DOHH2 (cell line): ENCODE measurements around the gene SNRPE.

Experiments
- H3F3A ChIP-seq: fragments of 200-600 bp; sonication (generic), shearing (Covaris generic); 2 replicates; pipeline ENCODE4 v1.6.0; 2016; ENCODE audit warnings: antibody characterized with exemption, mild to moderate bottlenecking; ENCODE audit not compliant: control insufficient read depth, insufficient read depth
- H3K27ac ChIP-seq: fragments of 200-600 bp; sonication (generic); 2 replicates; pipeline ENCODE4 v1.5.1; 2014; ENCODE audit warnings: low read depth, mild to moderate bottlenecking, low read length, moderate library complexity
- H3K27me3 ChIP-seq: fragments of 200-600 bp; sonication (generic); 2 replicates; pipeline ENCODE4 v1.6.1; 2014; ENCODE audit warnings: mild to moderate bottlenecking, low read length, mixed read lengths; ENCODE audit not compliant: control insufficient read depth
- H3K36me3 ChIP-seq: fragments of 200-600 bp; sonication (generic); 2 replicates; pipeline ENCODE4 v1.6.1; 2014; ENCODE audit warnings: mild to moderate bottlenecking, low read length, moderate library complexity, mixed read lengths; ENCODE audit not compliant: control insufficient read depth
- H3K4me1 ChIP-seq: fragments of 200-600 bp; sonication (generic); 2 replicates; pipeline ENCODE4 v1.6.1; 2014; ENCODE audit warnings: mild to moderate bottlenecking, low read length, mixed read lengths; ENCODE audit not compliant: control insufficient read depth
- H3K4me2 ChIP-seq: fragments of 200-600 bp; sonication (generic); 2 replicates; pipeline ENCODE4 v1.6.0; 2014; ENCODE audit warnings: mild to moderate bottlenecking, low read length, moderate library complexity
- H3K4me3 ChIP-seq: fragments of 200-600 bp; sonication (generic); 2 replicates; pipeline ENCODE4 v1.5.1; 2014; ENCODE audit warnings: mild to moderate bottlenecking, low read length, mixed read lengths
- H3K79me2 ChIP-seq: fragments of 200-600 bp; sonication (generic); 2 replicates; pipeline ENCODE4 v1.6.1; 2014; ENCODE audit warnings: mild to moderate bottlenecking, low read length, mixed read lengths; ENCODE audit not compliant: control insufficient read depth
- H3K9me2 ChIP-seq: fragments of 200-600 bp; sonication (generic); replicated peaks from 2 replicates; pipeline ENCODE4 v1.6.1; 2014; ENCODE audit warnings: mild to moderate bottlenecking, low read length, mixed read lengths; ENCODE audit not compliant: control insufficient read depth
- H3K9me3 ChIP-seq: fragments of 200-600 bp; sonication (generic); 2 replicates; pipeline ENCODE4 v1.6.1; 2014; ENCODE audit warnings: antibody characterized with exemption, low read length, mixed read lengths; ENCODE audit not compliant: control insufficient read depth, insufficient read depth
- H4K20me1 ChIP-seq: fragments of 200-600 bp; sonication (generic); 2 replicates; pipeline ENCODE4 v1.6.0; 2014; ENCODE audit warnings: low read depth, mild to moderate bottlenecking, antibody characterized with exemption, low read length, moderate library complexity; ENCODE audit not compliant: control insufficient read depth, insufficient read depth
- EZH2phosphoT487 ChIP-seq: fragments of 200-600 bp; sonication (generic); IDR thresholded peaks from 2 replicates; pipeline ENCODE4 v1.6.1; 2017; ENCODE audit warnings: borderline replicate concordance, mild to moderate bottlenecking, antibody characterized with exemption, low read length, moderate library complexity, mixed read lengths
- TF ChIP-seq, protein P1 (sequence below): fragments of 200-600 bp; sonication (generic); IDR thresholded peaks from one replicate; pipeline ENCODE4 v1.5.1; 2014; ENCODE audit warnings: antibody characterized with exemption, mild to moderate bottlenecking, low read depth, low read length; ENCODE audit not compliant: poor library complexity, severe bottlenecking

SNRPE gene

DNA sequence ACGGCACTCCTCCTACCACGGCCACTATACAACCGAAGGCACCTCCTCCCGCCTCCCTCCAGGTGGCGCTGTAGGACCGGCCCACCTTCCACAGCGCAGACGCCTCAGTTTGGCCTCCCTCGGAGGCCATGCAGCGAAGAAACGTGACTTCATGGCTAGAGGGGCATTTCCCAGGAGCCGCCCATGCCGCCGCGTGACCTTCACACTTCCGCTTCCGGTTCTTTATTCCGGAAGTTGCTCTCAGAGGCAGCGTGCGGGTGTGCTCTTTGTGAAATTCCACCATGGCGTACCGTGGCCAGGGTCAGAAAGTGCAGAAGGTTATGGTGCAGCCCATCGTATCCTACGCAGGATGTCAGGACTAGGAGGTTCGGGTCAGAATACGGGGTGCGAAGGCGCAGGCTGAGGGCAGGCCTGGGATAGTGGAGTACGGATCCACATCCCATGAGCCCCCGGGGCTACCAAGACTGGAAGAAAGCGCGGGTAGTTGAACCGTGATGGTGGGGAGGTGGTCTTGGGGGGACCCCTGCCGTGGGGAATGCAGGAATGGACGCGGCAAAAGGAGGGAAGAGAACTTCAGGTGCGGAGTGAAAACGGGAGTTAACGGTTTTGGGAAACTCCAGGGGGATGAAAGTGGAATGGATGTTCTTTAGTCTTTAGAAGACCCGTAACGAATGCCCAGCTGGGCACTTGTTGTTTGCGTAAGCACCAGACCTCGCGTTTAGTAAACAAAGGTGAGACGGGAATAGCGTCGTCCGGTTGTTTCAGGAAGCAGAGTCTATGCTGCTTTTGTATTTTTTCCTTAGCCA lies at the start of gene SNRPE:
Gene SNRPE, plus strand, starts transcription at position 221 of the 806 bp plus-strand sequence. Its CDS starts 61 bp downstream, at position 282.
- Histone ChIP-seq H3K9me3 (no peaks in the 10 kb centered on the region), H3K27ac (peak within 1 kb of the TSS; percentile 50), H3K4me3 (peak within 1 kb of the TSS; percentile 96), H3K9me2 (no peaks in the 10 kb centered on the region), H3K4me2 (peak within 1 kb of the TSS; percentile 79), H3F3A (peaks cover 7% of the 10 kb centered on the region; the same call in 1 of the 2 replicates), H3K27me3 (no peaks in the 10 kb centered on the region), H3K79me2 (peaks cover 48% of the 10 kb centered on the region), H4K20me1 (no peaks in the 10 kb centered on the region), H3K4me1 (peaks cover 14% of the 10 kb centered on the region), H3K36me3 (peaks cover 50% of the 10 kb centered on the region)
- TF ChIP-seq, protein P1, sequence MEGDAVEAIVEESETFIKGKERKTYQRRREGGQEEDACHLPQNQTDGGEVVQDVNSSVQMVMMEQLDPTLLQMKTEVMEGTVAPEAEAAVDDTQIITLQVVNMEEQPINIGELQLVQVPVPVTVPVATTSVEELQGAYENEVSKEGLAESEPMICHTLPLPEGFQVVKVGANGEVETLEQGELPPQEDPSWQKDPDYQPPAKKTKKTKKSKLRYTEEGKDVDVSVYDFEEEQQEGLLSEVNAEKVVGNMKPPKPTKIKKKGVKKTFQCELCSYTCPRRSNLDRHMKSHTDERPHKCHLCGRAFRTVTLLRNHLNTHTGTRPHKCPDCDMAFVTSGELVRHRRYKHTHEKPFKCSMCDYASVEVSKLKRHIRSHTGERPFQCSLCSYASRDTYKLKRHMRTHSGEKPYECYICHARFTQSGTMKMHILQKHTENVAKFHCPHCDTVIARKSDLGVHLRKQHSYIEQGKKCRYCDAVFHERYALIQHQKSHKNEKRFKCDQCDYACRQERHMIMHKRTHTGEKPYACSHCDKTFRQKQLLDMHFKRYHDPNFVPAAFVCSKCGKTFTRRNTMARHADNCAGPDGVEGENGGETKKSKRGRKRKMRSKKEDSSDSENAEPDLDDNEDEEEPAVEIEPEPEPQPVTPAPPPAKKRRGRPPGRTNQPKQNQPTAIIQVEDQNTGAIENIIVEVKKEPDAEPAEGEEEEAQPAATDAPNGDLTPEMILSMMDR, result peak; percentile 77
- no peak for TF ChIP-seq EZH2phosphoT487

DNA sequence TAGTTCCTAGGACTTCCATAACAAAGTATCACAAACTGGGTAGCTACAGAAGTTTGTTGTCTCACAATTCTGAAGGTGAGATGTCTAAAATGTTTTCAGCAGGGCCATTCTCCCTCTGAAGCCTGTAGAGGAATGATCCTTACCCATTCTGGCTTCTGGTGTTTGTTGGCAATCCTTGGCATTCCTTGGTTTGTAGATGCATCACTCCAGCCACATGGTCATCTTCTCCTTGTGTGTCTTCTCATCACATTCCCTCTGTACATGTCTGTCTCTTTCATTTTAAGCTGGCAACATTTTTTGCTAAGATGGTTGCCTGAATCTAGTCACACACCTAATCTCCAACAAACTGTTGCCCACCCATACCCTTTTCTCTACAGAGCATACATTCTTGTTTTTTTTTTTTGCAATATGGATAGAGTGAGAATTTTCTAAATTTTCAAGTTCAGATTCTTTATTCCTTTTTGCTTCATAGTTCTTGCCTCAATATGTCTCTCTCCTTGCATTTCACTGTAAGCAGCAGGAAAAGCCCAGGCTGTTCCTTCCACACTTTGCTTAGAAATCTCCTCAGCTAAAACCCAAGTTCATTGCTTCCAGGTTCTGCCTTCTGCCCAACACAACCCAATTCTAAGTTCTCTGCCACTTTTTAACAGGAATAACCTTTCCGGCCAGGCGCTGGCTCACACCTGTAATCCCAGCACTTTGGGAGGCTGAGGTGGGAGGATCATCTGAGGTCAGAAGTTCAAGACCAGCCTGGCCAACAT lies 47.6 kb upstream of the SNRPE start:
- Histone ChIP-seq H3K4me3 (no peak overlapping the region), H3K79me2 (peaks cover 35% of the 10 kb centered on the region), H3K4me1 (peaks cover 7% of the 10 kb centered on the region; the same call in 1 of the 2 replicates), H3K27ac (no peak overlapping the region), H3K36me3 (peaks cover 63% of the 10 kb centered on the region), H4K20me1 (no peaks in the 10 kb centered on the region), H3K9me2 (no peaks in the 10 kb centered on the region), H3K4me2 (no peak overlapping the region), H3K27me3 (no peaks in the 10 kb centered on the region), H3F3A (no peaks in the 10 kb centered on the region), H3K9me3 (no peaks in the 10 kb centered on the region)
- no peak for TF ChIP-seq EZH2phosphoT487
- TF ChIP-seq, protein P1, result no peak

DNA sequence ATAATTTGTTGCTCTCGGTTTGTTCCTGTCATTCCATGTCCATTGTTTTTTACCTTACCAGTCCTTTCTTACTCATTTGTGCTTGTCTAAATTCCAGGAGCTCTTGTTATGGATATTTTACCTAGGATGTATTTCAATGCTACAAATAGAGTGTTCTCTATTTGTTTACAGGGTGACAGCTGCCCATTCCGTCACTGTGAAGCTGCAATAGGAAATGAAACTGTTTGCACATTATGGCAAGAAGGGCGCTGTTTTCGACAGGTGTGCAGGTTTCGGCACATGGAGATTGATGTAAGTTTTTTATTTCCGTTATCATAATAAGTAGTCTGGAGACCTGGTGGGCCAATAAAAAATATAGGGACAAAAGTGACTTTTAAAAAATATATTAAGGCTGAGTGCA lies 43.0 kb upstream of the SNRPE start:
- peaks cover 75% of the 10 kb centered on the region for H3K36me3 ChIP-seq

More for the DNA sequence above, 43.0 kb upstream of the SNRPE start:
- TF ChIP-seq, protein P1, result no peak
- no peak overlapping the region for H3K27ac ChIP-seq
- H3F3A ChIP-seq, result no peaks in the 10 kb centered on the region
- H3K4me2 ChIP-seq, result no peak overlapping the region
- H3K79me2 ChIP-seq, result peaks cover 37% of the 10 kb centered on the region
- H4K20me1 ChIP-seq, result no peaks in the 10 kb centered on the region
- H3K27me3 ChIP-seq, result no peaks in the 10 kb centered on the region
- no peaks in the 10 kb centered on the region for H3K9me2 ChIP-seq
- H3K4me3 ChIP-seq, result no peak overlapping the region
- no peaks in the 10 kb centered on the region for H3K9me3 ChIP-seq
- peaks cover 7% of the 10 kb centered on the region; the same call in 1 of the 2 replicates for H3K4me1 ChIP-seq
